Measurements from ENCODE around the gene CLK4. TPM values are rescaled to one million over a fixed set of nuclear protein-coding genes. Genes with fewer than 3 reads are reported as not detected.

The CLK4 gene
- total RNA-seq, 4 donors from 2014 or later, result 15.5 to 77.3 (median 34.1) TPM

- DNase-seq (ENCODE audit: low spot score in 2 of 2), result no peak
- H3K4me1 ChIP-seq, result peaks cover 44% of the 10 kb centered on the region
- peaks cover 34% of the 10 kb centered on the region for H3K36me3 ChIP-seq
- TF ChIP-seq EP300 (IDR thresholded peaks at IDR 0.05) (no peak), POLR2AphosphoS5 (IDR thresholded peaks at IDR 0.05) (no peak), POLR2A (IDR thresholded peaks at IDR 0.05) (no peak), CTCF (IDR thresholded peaks at IDR 0.05) (no peak)
- H3K27me3 ChIP-seq, result no peaks in the 10 kb centered on the region
- no peaks in the 10 kb centered on the region for H3K9me3 ChIP-seq
- 11% methylated on average over 15 of the region's 15 CpGs for WGBS
- no peak overlapping the region for H3K27ac ChIP-seq
- H3K4me3 ChIP-seq, result peak overlapping the region; percentile 89
Observed at GRCh38 chr5:178624631-178625546, 2.0 kb downstream of the CLK4 start.

- TF ChIP-seq CTCF (IDR thresholded peaks at IDR 0.05) (no peak), EP300 (IDR thresholded peaks at IDR 0.05) (no peak), POLR2AphosphoS5 (IDR thresholded peaks at IDR 0.05) (no peak), POLR2A (IDR thresholded peaks at IDR 0.05) (no peak)
- DNase-seq (ENCODE audit: low spot score in 2 of 2), result no peak
- H3K27ac ChIP-seq, result no peak overlapping the region
- no peaks in the 10 kb centered on the region for H3K9me3 ChIP-seq
- 69% methylated on average over 4 of the region's 4 CpGs for WGBS
- H3K4me1 ChIP-seq, result peaks cover 49% of the 10 kb centered on the region
- no peak overlapping the region for H3K4me3 ChIP-seq
- H3K27me3 ChIP-seq, result no peaks in the 10 kb centered on the region
- peaks cover 54% of the 10 kb centered on the region for H3K36me3 ChIP-seq
Observed at GRCh38 chr5:178622679-178623247, 4.1 kb downstream of the CLK4 start.

- no peak for TF ChIP-seq CTCF (IDR thresholded peaks at IDR 0.05)
- TF ChIP-seq POLR2A (IDR thresholded peaks at IDR 0.05), result no peak
- no peak for TF ChIP-seq EP300 (IDR thresholded peaks at IDR 0.05)
- TF ChIP-seq POLR2AphosphoS5 (IDR thresholded peaks at IDR 0.05), result no peak
- peaks cover 88% of the 10 kb centered on the region for H3K36me3 ChIP-seq
Observed at GRCh38 chr5:178619390-178619789, 7.5 kb downstream of the CLK4 start.

GRCh38 chr5:178612299-178612698 lies 14.6 kb downstream of the CLK4 start:
- 86% methylated on average over 7 of the region's 7 CpGs for WGBS
- peaks cover 98% of the 10 kb centered on the region for H3K36me3 ChIP-seq

More at GRCh38 chr5:178619390-178619789, 7.5 kb downstream of the CLK4 start:
- 57% methylated on average over 1 of the region's 1 CpG for WGBS
- peaks cover 32% of the 10 kb centered on the region for H3K4me1 ChIP-seq
- H3K4me3 ChIP-seq, result no peak overlapping the region
- no peaks in the 10 kb centered on the region for H3K27me3 ChIP-seq
- H3K9me3 ChIP-seq, result no peaks in the 10 kb centered on the region
- no peak for DNase-seq (ENCODE audit: low spot score in 2 of 2)
- no peak overlapping the region for H3K27ac ChIP-seq

More at GRCh38 chr5:178612299-178612698, 14.6 kb downstream of the CLK4 start:
- Histone ChIP-seq H3K27me3 (no peaks in the 10 kb centered on the region), H3K4me3 (no peak overlapping the region), H3K9me3 (no peaks in the 10 kb centered on the region), H3K4me1 (no peaks in the 10 kb centered on the region), H3K27ac (no peak overlapping the region)
- TF ChIP-seq POLR2A (IDR thresholded peaks at IDR 0.05) (no peak), CTCF (IDR thresholded peaks at IDR 0.05) (no peak), POLR2AphosphoS5 (IDR thresholded peaks at IDR 0.05) (no peak), EP300 (IDR thresholded peaks at IDR 0.05) (no peak)
- DNase-seq (ENCODE audit: low spot score in 2 of 2), result no peak

Measured in suprapubic skin (tissue), 4 donors.